Smooth muscle cell (in vitro differentiated cells): ENCODE data around the gene TECPR2. TPM values are rescaled to one million over a fixed set of nuclear protein-coding genes. Genes with fewer than 3 reads are reported as not detected.

Source experiments
- DNase-seq: peaks from one replicate; lab custom pipeline; 2025; ENCODE audit not compliant: unreplicated experiment; lab: John Stamatoyannopoulos, UW
- H2AFZ ChIP-seq: fragments of 200-600 bp; sonication (generic); 2 replicates; pipeline ENCODE4 v1.6.0; 2016; ENCODE audit warnings: antibody characterized with exemption, low read depth, mild to moderate bottlenecking
- H3F3A ChIP-seq: fragments of 200-600 bp; sonication (generic); 2 replicates; pipeline ENCODE4 v1.6.0; 2017; ENCODE audit warnings: antibody characterized with exemption, low read depth
- H3K27ac ChIP-seq: fragments of 200-600 bp; sonication (generic); 2 replicates; pipeline ENCODE4 v1.5.1; 2016; ENCODE audit warnings: low read depth, mild to moderate bottlenecking
- H3K27me3 ChIP-seq: fragments of 200-600 bp; sonication (generic); 2 replicates; pipeline ENCODE4 v1.6.1; 2016; ENCODE audit warnings: low read depth, mild to moderate bottlenecking
- H3K36me3 ChIP-seq: fragments of 200-600 bp; sonication (generic); 2 replicates; pipeline ENCODE4 v1.5.1; 2016; ENCODE audit warnings: low read depth
- H3K4me1 ChIP-seq: fragments of 200-600 bp; sonication (generic); 2 replicates; pipeline ENCODE4 v1.5.1; 2016; ENCODE audit warnings: low read depth
- H3K4me2 ChIP-seq: fragments of 200-600 bp; sonication (generic); 2 replicates; pipeline ENCODE4 v1.6.0; 2016; ENCODE audit warnings: mild to moderate bottlenecking
- H3K4me3 ChIP-seq: fragments of 200-600 bp; sonication (generic); 2 replicates; pipeline ENCODE4 v1.5.1; 2016; ENCODE audit warnings: mild to moderate bottlenecking
- H3K79me2 ChIP-seq: fragments of 200-600 bp; sonication (generic); 2 replicates; pipeline ENCODE4 v1.6.0; 2016; ENCODE audit warnings: low read depth, mild to moderate bottlenecking
- H3K9ac ChIP-seq: fragments of 200-600 bp; sonication (generic); 2 replicates; pipeline ENCODE4 v1.6.0; 2016; ENCODE audit warnings: low read depth
- H3K9me3 ChIP-seq: fragments of 200-600 bp; sonication (generic); replicated peaks from 2 replicates; pipeline ENCODE4 v1.5.1; 2016; ENCODE audit warnings: low read depth
- H4K20me1 ChIP-seq: fragments of 200-600 bp; sonication (generic); 2 replicates; pipeline ENCODE4 v1.6.0; 2016; ENCODE audit warnings: low read depth
- CTCF ChIP-seq: fragments of 200-600 bp; sonication (generic); IDR thresholded peaks from 2 replicates; pipeline ENCODE4 v1.5.1; 2017; ENCODE audit warnings: borderline replicate concordance, mild to moderate bottlenecking, antibody characterized with exemption; ENCODE audit not compliant: insufficient read depth, poor library complexity, severe bottlenecking
- WGBS: methylation state at CpG from one replicate; pipeline ENCODE4 v1.1.7; 2016; ENCODE audit warnings: low lambda C conversion rate; 5-methylcytosine and 5-hydroxymethylcytosine counted together
- polyA plus RNA-seq: library from polyadenylated mRNA; unstranded; fragments of >200 nt; fragmentation: Nextera tagmentation; extraction: Ambion mirVana; gene quantifications from 2 replicates; pipeline ENCODE4 v1.2.1, GENCODE V29; 2016
- total RNA-seq: library from RNA; depleted of rRNA; stranded (reverse); fragments of >200 nt; gene quantifications from 2 replicates; pipeline ENCODE4 v1.2.3, GENCODE V29; 2014

Gene TECPR2
- total and polyA plus RNA-seq, 2 experiments from 2014 or later = 11.0 to 12.2 TPM

GRCh38 chr14:102513899-102514772, 151.4 kb downstream of the TECPR2 start:
- no peak for DNase-seq
- Histone ChIP-seq H3K27ac (no peak overlapping the region), H3K27me3 (no peaks in the 10 kb centered on the region), H3K9me3 (no peaks in the 10 kb centered on the region), H3K4me3 (no peak overlapping the region), H3K4me1 (peaks cover 11% of the 10 kb centered on the region), H3K9ac (no peak overlapping the region), H3K79me2 (no peaks in the 10 kb centered on the region), H3F3A (no peaks in the 10 kb centered on the region), H3K36me3 (no peaks in the 10 kb centered on the region), H2AFZ (no peak overlapping the region), H4K20me1 (no peaks in the 10 kb centered on the region), H3K4me2 (no peak overlapping the region)
- WGBS = 93% methylated on average over 21 of the region's 21 CpGs
- TF ChIP-seq CTCF = no peak

- no peak overlapping the region for H3K4me3 ChIP-seq
- no peak for DNase-seq
- H3F3A ChIP-seq = no peaks in the 10 kb centered on the region
- no peak for TF ChIP-seq CTCF
- no peak overlapping the region for H2AFZ ChIP-seq
- no peak overlapping the region for H3K27ac ChIP-seq
- no peak overlapping the region for H3K4me2 ChIP-seq
- H3K4me1 ChIP-seq = peaks cover 9% of the 10 kb centered on the region
- H3K36me3 ChIP-seq = no peaks in the 10 kb centered on the region
- H3K9me3 ChIP-seq = no peaks in the 10 kb centered on the region
- H3K79me2 ChIP-seq = no peaks in the 10 kb centered on the region
- H3K9ac ChIP-seq = no peak overlapping the region
- WGBS = 93% methylated on average over 12 of the region's 12 CpGs
- no peaks in the 10 kb centered on the region for H3K27me3 ChIP-seq
- H4K20me1 ChIP-seq = no peaks in the 10 kb centered on the region
Measured at GRCh38 chr14:102514987-102515733, 152.4 kb downstream of the TECPR2 start.

- no peak overlapping the region for H3K27ac ChIP-seq
- WGBS = 2% methylated on average over 33 of the region's 95 CpGs
Measured at GRCh38 chr14:102516531-102517391, 154.0 kb downstream of the TECPR2 start.

More at GRCh38 chr14:102516531-102517391, 154.0 kb downstream of the TECPR2 start:
- no peaks in the 10 kb centered on the region for H4K20me1 ChIP-seq
- H3K9me3 ChIP-seq = no peaks in the 10 kb centered on the region
- peak overlapping the region; percentile 78 for H3K4me3 ChIP-seq
- H3K36me3 ChIP-seq = no peaks in the 10 kb centered on the region
- DNase-seq = peak; percentile 46
- no peaks in the 10 kb centered on the region for H3K79me2 ChIP-seq
- peak; percentile 89 for TF ChIP-seq CTCF
- no peaks in the 10 kb centered on the region for H3K4me1 ChIP-seq
- H3K9ac ChIP-seq = peak overlapping the region; percentile 43
- H3K27me3 ChIP-seq = no peaks in the 10 kb centered on the region
- H3K4me2 ChIP-seq = peak overlapping the region; percentile 95
- no peaks in the 10 kb centered on the region for H3F3A ChIP-seq
- H2AFZ ChIP-seq = peak overlapping the region; percentile 99
